ENCODE data around the gene OR2A42.
"Not testable (repeated sequence)": the region's sequence is repeated elsewhere in the genome, so short reads cannot be mapped to it uniquely, and the experiment has no call there.

The OR2A42 gene

DNA sequence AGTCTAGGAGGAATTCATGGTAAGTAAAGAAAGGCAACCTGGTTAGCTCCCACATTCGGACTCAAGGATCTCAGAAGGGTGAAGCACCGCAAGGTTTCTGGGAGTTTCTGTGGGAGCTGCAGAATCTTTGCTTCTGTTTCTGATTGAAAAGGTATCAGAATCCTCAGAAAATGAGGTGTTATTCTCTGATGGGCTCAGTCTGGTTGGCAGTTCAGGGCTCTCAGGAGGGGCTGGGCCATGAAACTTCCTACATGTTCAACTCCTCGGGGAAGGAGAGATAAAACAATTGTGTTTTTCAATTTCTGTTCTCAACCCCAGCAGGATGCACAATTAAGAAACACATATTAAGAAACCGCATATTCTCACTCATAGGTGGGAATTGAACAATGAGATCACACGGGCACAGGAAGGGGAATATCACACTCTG, 16.1 kb upstream of the OR2A42 start:
- H3K79me1 ChIP-seq (ENCODE audit: low read length) = no peaks in the 10 kb centered on the region
- no peak overlapping the region for H2AK5ac ChIP-seq (ENCODE audit: low read length)
- no peak overlapping the region for H4K8ac ChIP-seq (ENCODE audit: low read depth, low read length)
- H3K4ac ChIP-seq (ENCODE audit: low read depth, low read length) = no peak overlapping the region
- H3K9ac ChIP-seq (ENCODE audit: low read length) = no peak overlapping the region
- no CpG with 5 or more reads among the region's 5 CpGs for WGBS (ENCODE audit: extremely low coverage, insufficient coverage, insufficient read length)
- DNase-seq = no peak
- no peak overlapping the region for H3K23ac ChIP-seq (ENCODE audit: low read length)
- H3K4me2 ChIP-seq (ENCODE audit: low read length) = no peak overlapping the region
- H2BK5ac ChIP-seq (ENCODE audit: low read depth, low read length, poor library complexity) = no peak overlapping the region
- no peaks in the 10 kb centered on the region for H3K27me3 ChIP-seq (ENCODE audit: insufficient read depth, low read length)
- no peak overlapping the region for H3K27ac ChIP-seq (ENCODE audit: low read depth, low read length)
- H2BK12ac ChIP-seq (ENCODE audit: low read length) = no peak overlapping the region
- H2AFZ ChIP-seq (ENCODE audit: insufficient read depth, low read length, poor library complexity) = no peak overlapping the region
- H2BK120ac ChIP-seq (ENCODE audit: insufficient read depth, low read length, poor library complexity) = no peak overlapping the region
- H4K91ac ChIP-seq (ENCODE audit: low read depth, low read length) = no peak overlapping the region
- no peaks in the 10 kb centered on the region for H3K36me3 ChIP-seq (ENCODE audit: control insufficient read depth in 1 of 2, insufficient read depth in 2 of 2, low read length in 2 of 2)
- H3K14ac ChIP-seq (ENCODE audit: low read length) = no peak overlapping the region
- H3K9me3 ChIP-seq (ENCODE audit: insufficient read depth, low read depth, low read length) = no peaks in the 10 kb centered on the region
- H3K4me3 ChIP-seq (ENCODE audit: low read depth, low read length) = no peak overlapping the region
- H3K18ac ChIP-seq (ENCODE audit: low read length) = no peak overlapping the region
- no peak overlapping the region for H4K12ac ChIP-seq (ENCODE audit: low read depth, low read length)
- no peaks in the 10 kb centered on the region for H3K4me1 ChIP-seq (ENCODE audit: control insufficient read depth in 1 of 2, insufficient read depth in 2 of 2, low read length in 2 of 2)
- no peaks in the 10 kb centered on the region for H3K79me2 ChIP-seq (ENCODE audit: control insufficient read depth, insufficient read depth, low read length, poor library complexity)

DNA sequence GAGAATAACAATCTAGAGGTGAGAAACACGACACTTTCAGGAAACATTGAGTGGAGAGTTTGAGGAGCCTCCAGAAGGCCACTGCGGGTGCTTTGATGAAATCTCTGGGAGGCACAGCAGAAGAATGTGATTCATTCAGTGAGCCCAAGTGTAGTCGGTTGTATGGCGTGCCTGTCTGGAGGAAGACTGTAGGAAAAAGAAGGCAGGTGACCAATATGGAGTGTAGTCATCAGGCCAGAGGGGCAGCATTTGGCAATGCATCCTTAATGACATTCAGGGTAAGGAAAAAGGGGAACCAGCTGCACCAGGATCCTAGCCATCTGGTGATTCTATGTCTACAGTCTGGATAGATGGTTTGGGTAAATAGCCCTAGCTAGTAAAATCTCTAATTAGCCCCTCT, 12.9 kb upstream of the OR2A42 start:
- no CpG with 5 or more reads among the region's 4 CpGs for WGBS (ENCODE audit: extremely low coverage, insufficient coverage, insufficient read length)
- not testable (repeated sequence) for H3K4me1 ChIP-seq (ENCODE audit: control insufficient read depth in 1 of 2, insufficient read depth in 2 of 2, low read length in 2 of 2); H4K12ac ChIP-seq (ENCODE audit: low read depth, low read length); H3K4me2 ChIP-seq (ENCODE audit: low read length); H4K8ac ChIP-seq (ENCODE audit: low read depth, low read length); H3K79me1 ChIP-seq (ENCODE audit: low read length); H3K79me2 ChIP-seq (ENCODE audit: control insufficient read depth, insufficient read depth, low read length, poor library complexity); H3K18ac ChIP-seq (ENCODE audit: low read length); DNase-seq; H3K9me3 ChIP-seq (ENCODE audit: insufficient read depth, low read depth, low read length); H3K27me3 ChIP-seq (ENCODE audit: insufficient read depth, low read length); H3K4me3 ChIP-seq (ENCODE audit: low read depth, low read length); H2BK120ac ChIP-seq (ENCODE audit: insufficient read depth, low read length, poor library complexity); H2BK12ac ChIP-seq (ENCODE audit: low read length); H2AFZ ChIP-seq (ENCODE audit: insufficient read depth, low read length, poor library complexity); H3K27ac ChIP-seq (ENCODE audit: low read depth, low read length); H3K36me3 ChIP-seq (ENCODE audit: control insufficient read depth in 1 of 2, insufficient read depth in 2 of 2, low read length in 2 of 2); H3K9ac ChIP-seq (ENCODE audit: low read length); H2AK5ac ChIP-seq (ENCODE audit: low read length); H3K23ac ChIP-seq (ENCODE audit: low read length); H3K4ac ChIP-seq (ENCODE audit: low read depth, low read length); H2BK5ac ChIP-seq (ENCODE audit: low read depth, low read length, poor library complexity); H4K91ac ChIP-seq (ENCODE audit: low read depth, low read length); H3K14ac ChIP-seq (ENCODE audit: low read length)

DNA sequence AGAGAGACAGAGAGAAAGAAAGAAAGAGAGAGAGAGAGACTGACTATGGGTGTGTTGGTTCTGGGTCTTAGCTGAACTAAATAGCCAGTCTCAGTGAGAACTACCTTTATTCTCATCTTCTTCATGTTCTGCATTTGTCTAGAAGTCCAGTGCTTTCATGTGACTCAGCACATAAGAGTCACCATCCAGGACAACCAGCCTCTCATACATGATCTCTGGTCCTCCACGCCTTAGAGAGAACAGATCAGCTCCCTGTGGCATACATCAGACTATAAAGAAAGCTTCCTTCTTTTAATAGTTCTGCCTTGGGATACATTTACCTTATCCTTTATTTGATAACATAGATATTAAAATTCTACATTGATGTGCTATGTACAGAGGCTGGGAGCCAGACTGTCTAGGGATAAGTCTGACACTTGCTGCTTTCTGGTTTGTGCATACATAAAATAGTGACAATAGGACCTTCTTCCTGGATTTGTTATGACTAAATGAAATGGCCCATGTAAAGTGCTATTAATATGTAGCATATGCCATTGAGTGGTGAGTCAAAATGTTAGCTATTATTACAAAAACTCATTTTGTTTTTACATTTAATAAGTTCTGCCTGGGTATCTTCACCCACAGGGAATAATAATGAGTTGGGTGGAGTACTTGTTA, 8.4 kb upstream of the OR2A42 start:
- not testable (repeated sequence) for H3K14ac ChIP-seq (ENCODE audit: low read length); H3K4me1 ChIP-seq (ENCODE audit: control insufficient read depth in 1 of 2, insufficient read depth in 2 of 2, low read length in 2 of 2); DNase-seq; H3K4me3 ChIP-seq (ENCODE audit: low read depth, low read length); H3K4me2 ChIP-seq (ENCODE audit: low read length); H2BK12ac ChIP-seq (ENCODE audit: low read length); H3K27me3 ChIP-seq (ENCODE audit: insufficient read depth, low read length); H3K4ac ChIP-seq (ENCODE audit: low read depth, low read length); H3K9me3 ChIP-seq (ENCODE audit: insufficient read depth, low read depth, low read length); H4K8ac ChIP-seq (ENCODE audit: low read depth, low read length); H2BK5ac ChIP-seq (ENCODE audit: low read depth, low read length, poor library complexity); H3K27ac ChIP-seq (ENCODE audit: low read depth, low read length); H4K91ac ChIP-seq (ENCODE audit: low read depth, low read length); H3K23ac ChIP-seq (ENCODE audit: low read length); H3K9ac ChIP-seq (ENCODE audit: low read length); H3K79me2 ChIP-seq (ENCODE audit: control insufficient read depth, insufficient read depth, low read length, poor library complexity); H3K79me1 ChIP-seq (ENCODE audit: low read length); H2AFZ ChIP-seq (ENCODE audit: insufficient read depth, low read length, poor library complexity); H2BK120ac ChIP-seq (ENCODE audit: insufficient read depth, low read length, poor library complexity); H2AK5ac ChIP-seq (ENCODE audit: low read length); H3K18ac ChIP-seq (ENCODE audit: low read length); H3K36me3 ChIP-seq (ENCODE audit: control insufficient read depth in 1 of 2, insufficient read depth in 2 of 2, low read length in 2 of 2); H4K12ac ChIP-seq (ENCODE audit: low read depth, low read length)
- WGBS (ENCODE audit: extremely low coverage, insufficient coverage, insufficient read length) = no CpG with 5 or more reads among the region's 1 CpG

DNA sequence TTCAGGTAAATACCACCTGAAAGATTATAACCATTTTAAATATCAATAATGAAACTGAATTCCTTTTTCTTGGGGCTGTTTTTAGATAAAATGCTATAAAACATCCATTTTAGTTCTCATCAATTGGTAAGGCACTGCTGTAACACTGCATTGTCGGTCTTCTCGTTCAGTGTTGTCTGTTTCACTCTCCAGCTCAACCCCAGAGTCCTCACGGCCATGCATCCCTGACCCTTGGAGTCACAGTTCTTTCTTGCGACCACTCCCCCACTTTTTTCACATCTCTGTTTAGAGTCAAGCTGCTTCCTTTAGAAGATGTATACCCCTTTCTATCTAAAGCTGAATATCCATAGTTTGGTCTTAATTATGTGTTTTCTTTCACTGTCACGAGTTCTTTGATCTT, 7.6 kb upstream of the OR2A42 start:
- no CpG with 5 or more reads among the region's 5 CpGs for WGBS (ENCODE audit: extremely low coverage, insufficient coverage, insufficient read length)
- H3K79me2 ChIP-seq (ENCODE audit: control insufficient read depth, insufficient read depth, low read length, poor library complexity) = not testable (repeated sequence)

More for the DNA sequence above, 7.6 kb upstream of the OR2A42 start:
- H2BK12ac ChIP-seq (ENCODE audit: low read length); H3K27me3 ChIP-seq (ENCODE audit: insufficient read depth, low read length); H3K23ac ChIP-seq (ENCODE audit: low read length); H4K12ac ChIP-seq (ENCODE audit: low read depth, low read length); H4K91ac ChIP-seq (ENCODE audit: low read depth, low read length); H2BK5ac ChIP-seq (ENCODE audit: low read depth, low read length, poor library complexity); H3K27ac ChIP-seq (ENCODE audit: low read depth, low read length); H3K9me3 ChIP-seq (ENCODE audit: insufficient read depth, low read depth, low read length); DNase-seq; H2AFZ ChIP-seq (ENCODE audit: insufficient read depth, low read length, poor library complexity); H3K14ac ChIP-seq (ENCODE audit: low read length); H3K36me3 ChIP-seq (ENCODE audit: control insufficient read depth in 1 of 2, insufficient read depth in 2 of 2, low read length in 2 of 2); H4K8ac ChIP-seq (ENCODE audit: low read depth, low read length); H3K9ac ChIP-seq (ENCODE audit: low read length); H2BK120ac ChIP-seq (ENCODE audit: insufficient read depth, low read length, poor library complexity); H2AK5ac ChIP-seq (ENCODE audit: low read length); H3K4me1 ChIP-seq (ENCODE audit: control insufficient read depth in 1 of 2, insufficient read depth in 2 of 2, low read length in 2 of 2); H3K18ac ChIP-seq (ENCODE audit: low read length); H3K4ac ChIP-seq (ENCODE audit: low read depth, low read length); H3K4me2 ChIP-seq (ENCODE audit: low read length); H3K79me1 ChIP-seq (ENCODE audit: low read length); H3K4me3 ChIP-seq (ENCODE audit: low read depth, low read length): not testable (repeated sequence)
